GM12892 (cell line): ENCODE measurements around the gene UBN2.

ENCODE experiments used
- POLR2A ChIP-seq: IDR thresholded peaks from 2 replicates; pipeline ENCODE4 v1.6.1; 2011; ENCODE audit warnings: low read depth, low read length, control low read depth
- TAF1 ChIP-seq: IDR thresholded peaks from 2 replicates; pipeline ENCODE4 v1.6.1; 2011; ENCODE audit warnings: low read depth, mild to moderate bottlenecking, control low read depth, low read length, borderline replicate concordance

GRCh38 chr7:139334399-139335150 is 103.5 kb downstream of the UBN2 start:
- TF ChIP-seq TAF1, result no peak
- no peak for TF ChIP-seq POLR2A
